SU-DHL-6 (cell line): ENCODE data around the gene TCEA3.

Source experiments
- H2AFZ ChIP-seq: fragments of 200-600 bp; sonication (generic); 2 replicates; pipeline ENCODE4 v1.6.1; 2014; ENCODE audit warnings: low read depth, mild to moderate bottlenecking, moderate library complexity, mixed read lengths, antibody characterized with exemption, low read length; ENCODE audit not compliant: severe bottlenecking
- H3F3A ChIP-seq: fragments of 200-600 bp; shearing (Covaris generic); 2 replicates; pipeline ENCODE4 v1.6.0; 2016; ENCODE audit warnings: antibody characterized with exemption, mild to moderate bottlenecking; ENCODE audit not compliant: insufficient read depth
- H3K27ac ChIP-seq: fragments of 200-600 bp; sonication (generic); 2 replicates; pipeline ENCODE4 v1.5.1; 2016; ENCODE audit warnings: low read depth, mild to moderate bottlenecking, low read length, moderate library complexity, mixed read lengths
- H3K27me3 ChIP-seq: fragments of 200-600 bp; sonication (generic), shearing (Covaris generic); 2 replicates; pipeline ENCODE4 v1.6.0; 2014; ENCODE audit warnings: mild to moderate bottlenecking, low read length
- H3K36me3 ChIP-seq: fragments of 200-600 bp; sonication (generic); 2 replicates; pipeline ENCODE4 v1.6.1; 2014; ENCODE audit warnings: mild to moderate bottlenecking, low read length, mixed read lengths
- H3K4me2 ChIP-seq: fragments of 300-600, 200-600 bp; shearing (Covaris generic), sonication (generic); 2 replicates; pipeline ENCODE4 v1.6.0; 2014; ENCODE audit warnings: low read length, low read depth, mild to moderate bottlenecking; ENCODE audit not compliant: poor library complexity, severe bottlenecking
- H3K4me3 ChIP-seq: fragments of 200-600 bp; sonication (generic); 2 replicates; pipeline ENCODE4 v1.5.1; 2014; ENCODE audit warnings: antibody characterized with exemption, low read length, mild to moderate bottlenecking, mixed read lengths; ENCODE audit not compliant: insufficient read depth, poor library complexity, severe bottlenecking
- H3K79me2 ChIP-seq: fragments of 200-600 bp; sonication (generic); 2 replicates; pipeline ENCODE4 v1.6.1; 2014; ENCODE audit warnings: mild to moderate bottlenecking, low read length, moderate library complexity; ENCODE audit not compliant: insufficient read depth
- H3K9ac ChIP-seq: fragments of 200-600 bp; sonication (generic); 2 replicates; pipeline ENCODE4 v1.7.0; 2014; ENCODE audit warnings: mild to moderate bottlenecking, low read length
- H3K9me2 ChIP-seq: fragments of 200-600 bp; sonication (generic); replicated peaks from 2 replicates; pipeline ENCODE4 v1.6.1; 2014; ENCODE audit warnings: low read length; ENCODE audit not compliant: insufficient read depth
- H3K9me3 ChIP-seq: fragments of 200-600 bp; sonication (generic); 2 replicates; pipeline ENCODE4 v1.6.1; 2014; ENCODE audit warnings: low read length, mixed read lengths; ENCODE audit not compliant: insufficient read depth
- H4K20me1 ChIP-seq: fragments of 200-600 bp; sonication (generic); 2 replicates; pipeline ENCODE4 v1.6.1; 2014; ENCODE audit warnings: low read depth, mild to moderate bottlenecking, antibody characterized with exemption, low read length, moderate library complexity, mixed read lengths
- EZH2phosphoT487 ChIP-seq: fragments of 200-600 bp; sonication (generic), shearing (Covaris generic); conservative IDR thresholded peaks from 2 replicates; pipeline ENCODE4 v1.6.1; 2018; ENCODE audit warnings: mild to moderate bottlenecking, antibody characterized with exemption, low read length, moderate library complexity, mixed read lengths
- TF ChIP-seq, protein P1 (sequence below): fragments of 200-600 bp; sonication (generic); IDR thresholded peaks from one replicate; pipeline ENCODE4 v1.5.1; 2017; ENCODE audit warnings: antibody characterized with exemption, mild to moderate bottlenecking, low read length, moderate library complexity; ENCODE audit not compliant: insufficient read depth, poor library complexity, severe bottlenecking

TCEA3 gene

DNA sequence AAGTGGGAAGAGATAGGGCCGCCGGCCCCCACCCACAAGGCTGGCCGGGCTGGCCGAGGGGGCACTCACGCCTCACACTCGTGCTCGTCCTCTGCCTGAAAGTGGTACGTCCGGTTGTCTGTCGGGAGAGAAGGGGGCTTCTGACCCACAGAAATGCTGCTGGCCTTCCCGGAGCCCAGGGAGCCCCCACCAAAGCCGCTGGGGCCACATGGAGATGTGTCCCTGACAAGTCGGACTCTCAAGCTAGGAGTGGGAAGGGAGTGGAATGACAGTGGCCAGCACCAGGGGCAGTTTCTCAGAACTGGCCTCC is 12.8 kb upstream of the TCEA3 start:
- no peaks in the 10 kb centered on the region for H3K9me2 ChIP-seq
- H3K4me2 ChIP-seq: no peak overlapping the region
- H3K79me2 ChIP-seq: no peaks in the 10 kb centered on the region
- no peaks in the 10 kb centered on the region for H4K20me1 ChIP-seq
- H3K27ac ChIP-seq: no peak overlapping the region
- no peaks in the 10 kb centered on the region for H3K36me3 ChIP-seq
- no peak overlapping the region for H3K9ac ChIP-seq
- H3K4me3 ChIP-seq: no peak overlapping the region
- H3K9me3 ChIP-seq: no peaks in the 10 kb centered on the region
- TF ChIP-seq, protein P1, sequence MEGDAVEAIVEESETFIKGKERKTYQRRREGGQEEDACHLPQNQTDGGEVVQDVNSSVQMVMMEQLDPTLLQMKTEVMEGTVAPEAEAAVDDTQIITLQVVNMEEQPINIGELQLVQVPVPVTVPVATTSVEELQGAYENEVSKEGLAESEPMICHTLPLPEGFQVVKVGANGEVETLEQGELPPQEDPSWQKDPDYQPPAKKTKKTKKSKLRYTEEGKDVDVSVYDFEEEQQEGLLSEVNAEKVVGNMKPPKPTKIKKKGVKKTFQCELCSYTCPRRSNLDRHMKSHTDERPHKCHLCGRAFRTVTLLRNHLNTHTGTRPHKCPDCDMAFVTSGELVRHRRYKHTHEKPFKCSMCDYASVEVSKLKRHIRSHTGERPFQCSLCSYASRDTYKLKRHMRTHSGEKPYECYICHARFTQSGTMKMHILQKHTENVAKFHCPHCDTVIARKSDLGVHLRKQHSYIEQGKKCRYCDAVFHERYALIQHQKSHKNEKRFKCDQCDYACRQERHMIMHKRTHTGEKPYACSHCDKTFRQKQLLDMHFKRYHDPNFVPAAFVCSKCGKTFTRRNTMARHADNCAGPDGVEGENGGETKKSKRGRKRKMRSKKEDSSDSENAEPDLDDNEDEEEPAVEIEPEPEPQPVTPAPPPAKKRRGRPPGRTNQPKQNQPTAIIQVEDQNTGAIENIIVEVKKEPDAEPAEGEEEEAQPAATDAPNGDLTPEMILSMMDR: no peak
- no peak for TF ChIP-seq EZH2phosphoT487
- no peaks in the 10 kb centered on the region for H3F3A ChIP-seq
- H3K27me3 ChIP-seq: no peaks in the 10 kb centered on the region
- H2AFZ ChIP-seq: no peak overlapping the region

DNA sequence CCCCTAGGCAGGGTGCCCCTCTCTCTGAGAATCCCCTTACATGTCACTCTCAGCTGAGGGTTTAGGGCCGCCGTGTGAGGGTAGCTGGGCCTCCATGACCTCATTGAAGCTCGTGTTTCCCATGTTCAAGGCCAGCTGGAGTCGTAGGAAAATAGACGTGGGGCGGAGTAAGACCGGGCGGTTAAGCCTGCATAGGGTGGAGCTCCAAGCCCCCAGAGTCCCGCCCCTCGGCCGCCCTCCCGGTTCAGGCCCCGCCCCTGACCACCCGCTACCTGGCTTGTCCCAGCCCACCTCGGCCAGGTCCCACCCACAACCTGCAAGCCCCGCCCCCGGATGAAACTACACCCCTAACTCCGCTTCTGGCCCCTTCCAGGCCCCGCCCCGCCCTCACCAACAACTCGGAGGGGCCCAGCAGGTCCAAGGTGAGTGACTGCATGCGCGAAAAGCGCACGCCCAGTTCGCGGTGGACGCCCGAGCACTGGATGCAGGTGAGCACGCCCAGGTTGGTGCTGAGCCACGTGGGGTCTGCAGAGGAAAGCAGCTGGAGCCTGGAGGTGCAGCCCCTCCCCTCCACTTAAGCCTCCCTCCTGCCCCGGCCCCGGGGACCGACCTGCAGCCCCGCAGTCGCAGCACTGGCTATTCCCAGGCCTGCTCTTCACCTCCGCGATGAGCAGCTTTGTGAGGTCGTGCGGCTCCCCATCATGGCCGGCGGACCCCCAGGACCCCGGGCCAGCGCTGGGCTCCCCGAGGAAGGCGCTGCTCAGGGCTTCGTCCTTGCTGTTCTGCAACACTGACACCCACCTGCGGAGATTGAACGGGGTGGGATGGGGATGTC is 12.2 kb upstream of the TCEA3 start:
- Histone ChIP-seq H3K9ac (no peak overlapping the region), H3K4me2 (no peak overlapping the region), H3K27me3 (no peaks in the 10 kb centered on the region), H3K79me2 (no peaks in the 10 kb centered on the region), H3K9me2 (no peaks in the 10 kb centered on the region), H4K20me1 (no peaks in the 10 kb centered on the region), H3F3A (no peaks in the 10 kb centered on the region), H3K36me3 (no peaks in the 10 kb centered on the region), H3K9me3 (no peaks in the 10 kb centered on the region), H3K27ac (no peak overlapping the region), H2AFZ (no peak overlapping the region), H3K4me3 (no peak overlapping the region)
- TF ChIP-seq, protein P1: no peak
- TF ChIP-seq EZH2phosphoT487: no peak

DNA sequence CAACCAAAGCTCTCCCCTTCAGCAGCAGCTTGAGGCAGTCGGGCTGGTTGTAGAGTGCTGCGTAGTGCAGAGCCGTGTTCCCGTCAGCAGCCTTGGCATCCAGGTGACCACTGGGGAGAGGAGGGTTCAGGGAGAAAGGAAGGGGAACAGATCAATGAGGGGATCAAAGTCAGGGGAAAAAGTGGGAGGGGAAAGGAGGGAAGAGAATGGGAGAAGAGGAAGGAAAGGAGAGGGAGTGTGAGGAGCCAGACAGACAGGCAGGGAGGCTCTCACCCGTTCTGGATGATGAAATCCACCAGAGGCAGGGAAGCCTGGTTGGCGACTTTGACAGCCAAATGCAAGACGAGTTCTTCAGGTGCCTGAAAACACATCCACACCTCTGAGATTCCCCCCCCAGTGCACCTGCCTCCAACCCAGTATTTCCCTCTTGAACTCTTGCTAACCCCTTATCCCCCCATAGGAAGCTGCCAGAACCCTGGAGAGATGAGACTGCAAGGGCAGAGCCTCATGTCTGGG is 9.8 kb upstream of the TCEA3 start:
- H3K27me3 ChIP-seq: no peaks in the 10 kb centered on the region
- H3K79me2 ChIP-seq: no peaks in the 10 kb centered on the region
- H3K4me3 ChIP-seq: no peak overlapping the region
- TF ChIP-seq, protein P1: no peak
- TF ChIP-seq EZH2phosphoT487: no peak
- H3K36me3 ChIP-seq: no peaks in the 10 kb centered on the region
- no peak overlapping the region for H2AFZ ChIP-seq
- H3F3A ChIP-seq: no peaks in the 10 kb centered on the region
- no peak overlapping the region for H3K27ac ChIP-seq
- H4K20me1 ChIP-seq: no peaks in the 10 kb centered on the region
- no peaks in the 10 kb centered on the region for H3K9me2 ChIP-seq
- H3K4me2 ChIP-seq: no peak overlapping the region
- H3K9ac ChIP-seq: no peak overlapping the region
- H3K9me3 ChIP-seq: no peaks in the 10 kb centered on the region
